Measurements from ENCODE around the gene STX8.

Gene STX8

GRCh38 chr17:9334536-9335446, 240.8 kb downstream of the STX8 start:
- no peak for DNase-seq

- DNase-seq = peak; percentile 67
Observed at GRCh38 chr17:9332132-9332494, 243.5 kb downstream of the STX8 start.

GRCh38 chr17:9331279-9332131, 244.1 kb downstream of the STX8 start:
- DNase-seq = no peak

- DNase-seq = no peak
Observed at GRCh38 chr17:9330611-9331271, 244.9 kb downstream of the STX8 start.

- no peak for DNase-seq
Observed at GRCh38 chr17:9330141-9330540, 245.5 kb downstream of the STX8 start.

- no peak for DNase-seq
Observed at GRCh38 chr17:9329251-9329921, 246.2 kb downstream of the STX8 start.

- DNase-seq = no peak
Observed at GRCh38 chr17:9324864-9325263, 250.8 kb downstream of the STX8 start.

- DNase-seq = no peak
Observed at GRCh38 chr17:9322326-9322725, 253.3 kb downstream of the STX8 start.

GRCh38 chr17:9321890-9322289, 253.7 kb downstream of the STX8 start:
- no peak for DNase-seq

GRCh38 chr17:9315360-9315759, 260.3 kb downstream of the STX8 start:
- DNase-seq = no peak

GRCh38 chr17:9313346-9313745, 262.3 kb downstream of the STX8 start:
- no peak for DNase-seq

- DNase-seq = no peak
Observed at GRCh38 chr17:9309216-9309615, 266.4 kb downstream of the STX8 start.

GRCh38 chr17:9308069-9308468, 267.6 kb downstream of the STX8 start:
- no peak for DNase-seq

GRCh38 chr17:9307313-9307998, 268.2 kb downstream of the STX8 start:
- DNase-seq = peak; percentile 57

GRCh38 chr17:9306086-9306485, 269.5 kb downstream of the STX8 start:
- DNase-seq = peak; percentile 16

- no peak for DNase-seq
Observed at GRCh38 chr17:9299695-9300094, 275.9 kb downstream of the STX8 start.

GRCh38 chr17:9298776-9299295, 276.8 kb downstream of the STX8 start:
- no peak for DNase-seq

- no peak for DNase-seq
Observed at GRCh38 chr17:9298135-9298534, 277.5 kb downstream of the STX8 start.

GRCh38 chr17:9294661-9295210, 280.9 kb downstream of the STX8 start:
- no peak for DNase-seq

GRCh38 chr17:9292561-9292941, 283.1 kb downstream of the STX8 start:
- DNase-seq = no peak

GRCh38 chr17:9291912-9292560, 283.6 kb downstream of the STX8 start:
- DNase-seq = peak; percentile 21

Measured in fibroblast of skin of right biceps (primary cell).